Measurements from ENCODE around the gene SSRP1.
"Not testable (repeated sequence)": the region's sequence is repeated elsewhere in the genome, so short reads cannot be mapped to it uniquely, and the experiment has no call there.

SSRP1 gene

DNA sequence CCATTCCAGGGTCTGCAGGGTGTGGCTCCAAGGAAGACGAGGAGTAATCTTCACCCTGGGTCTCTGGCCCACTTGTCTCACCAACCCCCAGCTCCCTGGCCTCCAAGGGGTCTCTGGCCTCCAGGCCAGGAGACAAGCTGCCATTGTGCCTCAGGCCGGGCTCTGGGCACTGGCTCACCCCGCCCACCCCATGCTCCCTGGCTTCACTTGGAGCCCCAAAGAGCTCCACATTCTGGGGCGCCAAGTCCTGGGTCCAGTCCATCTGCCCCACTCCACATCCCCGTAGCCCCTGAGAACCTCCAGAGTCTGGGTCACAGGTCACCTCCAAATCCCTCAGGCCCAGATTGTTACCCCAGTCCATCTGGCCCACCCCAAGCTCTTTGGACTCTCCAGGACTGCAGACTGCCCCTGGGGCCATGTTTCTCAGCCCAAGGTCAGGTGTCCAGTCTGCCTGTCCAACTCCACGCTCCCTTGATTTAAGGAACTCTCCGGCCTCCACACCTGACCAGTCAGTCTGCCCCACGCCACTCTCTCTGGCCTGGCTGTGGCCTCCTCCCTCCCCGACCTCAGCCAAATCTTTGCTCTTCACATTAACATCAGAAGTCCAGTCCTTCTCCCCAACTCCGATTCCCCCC lies 27.1 kb downstream of the SSRP1 start:
- intact Hi-C loops (cut with DNase I): no loop called here
- DNase-seq: no peak

DNA sequence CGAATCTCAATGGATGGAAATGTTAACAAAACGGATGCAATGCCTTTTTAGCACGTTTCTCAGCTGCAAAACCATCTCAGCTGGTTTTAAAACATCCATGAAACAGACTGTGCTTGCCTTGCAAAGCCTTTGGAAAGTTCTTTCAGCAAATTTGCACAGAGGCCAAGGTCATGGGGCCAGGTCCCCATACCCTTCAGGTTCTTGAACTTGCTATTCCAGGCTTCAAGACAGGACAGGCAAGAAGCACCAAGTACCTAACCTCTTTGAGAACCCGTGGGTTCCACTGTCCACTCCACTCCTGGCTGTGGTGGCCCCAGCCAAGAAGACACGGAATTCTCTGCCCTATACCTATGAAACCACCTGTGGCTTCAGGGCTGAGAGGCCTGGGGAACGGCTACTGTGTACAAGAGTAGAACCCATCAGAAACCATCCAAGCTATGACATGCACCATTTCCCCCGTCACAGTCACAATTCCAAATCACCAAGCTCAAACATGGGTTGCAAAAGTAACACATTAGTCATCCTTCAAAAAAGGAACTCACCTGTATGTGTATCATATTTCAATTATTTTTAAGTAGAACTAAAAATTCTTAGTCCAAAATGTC lies 27.9 kb downstream of the SSRP1 start:
- intact Hi-C loops (cut with DNase I): no loop called here
- DNase-seq: no peak

DNA sequence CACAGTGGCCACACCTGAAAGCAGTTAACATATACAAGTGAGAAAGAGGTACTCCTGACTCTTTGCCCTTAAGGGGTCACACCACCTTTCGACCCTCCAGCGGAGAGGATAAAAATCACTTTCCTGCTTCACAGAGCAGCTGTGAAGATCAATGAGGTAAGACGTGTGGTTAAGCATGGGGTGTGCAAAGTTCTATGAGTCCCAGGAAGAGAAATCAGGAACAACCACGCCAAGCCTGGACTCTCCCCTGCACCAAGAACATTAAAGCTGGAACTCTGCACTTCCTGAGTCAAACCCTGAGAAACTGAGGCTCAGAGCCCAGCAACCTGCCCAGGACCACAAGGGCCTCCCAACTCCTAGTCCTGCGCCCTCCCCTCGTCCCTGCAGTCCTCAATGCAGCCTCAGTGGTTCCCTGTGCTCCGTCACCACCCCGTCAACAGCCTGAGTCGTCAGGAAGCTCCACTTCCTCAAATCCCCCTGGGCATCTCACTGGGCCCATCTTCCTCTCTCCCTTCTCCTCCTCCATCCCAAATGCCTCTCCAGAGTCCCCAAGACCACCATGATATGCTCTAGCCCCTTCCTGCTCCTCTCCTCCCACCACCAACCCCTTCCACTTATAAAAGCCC lies 28.6 kb downstream of the SSRP1 start:
- DNase-seq: no peak
- intact Hi-C loops (cut with DNase I): no loop called here

GRCh38 chr11:57306161-57306876 lies 29.4 kb downstream of the SSRP1 start:
- intact Hi-C loops (cut with DNase I): no loop called here
- no peak for DNase-seq

DNA sequence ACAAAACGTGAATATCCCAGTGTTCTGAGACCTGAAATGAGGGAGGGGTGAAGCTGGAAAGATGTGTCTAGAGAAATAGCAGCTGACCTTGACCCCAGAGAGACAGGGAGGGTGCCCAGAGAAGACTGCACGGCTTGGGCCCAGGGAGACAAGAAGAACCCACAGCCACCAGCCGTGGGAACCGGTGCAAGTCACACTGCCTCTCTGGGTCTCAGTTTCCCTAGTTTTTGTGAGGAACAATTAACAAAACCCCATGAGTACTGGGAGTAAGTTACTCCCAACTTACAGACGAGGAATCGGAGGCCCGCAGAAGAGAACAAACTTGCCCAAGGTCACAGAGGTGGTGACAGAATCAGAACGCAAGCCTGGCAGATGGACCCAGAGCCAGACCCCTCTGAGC lies 30.2 kb downstream of the SSRP1 start:
- intact Hi-C loops (cut with DNase I): no loop called here
- no peak for DNase-seq

- DNase-seq: peak in 16 of 42 donors; percentile 21 to 66 (median 35)
- intact Hi-C loops (cut with DNase I): no loop called here
Measured at GRCh38 chr11:57303990-57304579, 31.6 kb downstream of the SSRP1 start.

DNA sequence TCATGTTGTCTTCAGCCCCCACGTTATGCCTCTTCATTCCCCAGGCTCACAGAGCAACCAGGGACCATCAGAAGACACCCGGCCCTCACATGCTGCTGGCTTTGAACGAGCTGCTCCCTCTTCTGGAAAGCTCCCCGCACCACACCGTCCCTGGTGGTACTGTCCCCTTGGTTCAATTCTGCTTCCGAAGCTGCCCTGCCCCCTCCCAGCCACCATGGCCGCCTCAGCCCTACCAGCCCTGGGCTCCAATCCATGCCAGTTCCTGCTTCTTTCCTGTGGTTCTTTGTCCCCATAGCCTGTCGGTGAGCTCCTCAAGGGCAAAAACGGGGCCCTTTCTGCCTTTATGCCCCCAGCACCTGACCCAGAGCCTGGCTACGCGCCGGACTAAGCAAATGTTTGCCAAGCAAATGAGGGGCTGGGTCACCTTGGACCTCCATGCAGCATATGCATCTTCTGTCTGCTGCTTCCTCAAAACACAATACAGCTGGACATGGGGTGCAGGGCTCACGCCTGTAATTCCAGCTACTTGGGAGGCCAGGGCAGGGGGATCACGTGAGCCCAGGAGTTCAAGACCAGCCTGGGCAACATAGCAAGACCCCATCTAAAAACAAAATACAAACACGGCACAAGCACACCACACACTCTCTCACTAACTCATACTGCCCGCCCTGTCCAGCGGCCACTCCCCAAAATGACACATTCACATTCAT lies 32.3 kb downstream of the SSRP1 start:
- intact Hi-C loops (cut with DNase I): no loop called here
- DNase-seq: no peak

DNA sequence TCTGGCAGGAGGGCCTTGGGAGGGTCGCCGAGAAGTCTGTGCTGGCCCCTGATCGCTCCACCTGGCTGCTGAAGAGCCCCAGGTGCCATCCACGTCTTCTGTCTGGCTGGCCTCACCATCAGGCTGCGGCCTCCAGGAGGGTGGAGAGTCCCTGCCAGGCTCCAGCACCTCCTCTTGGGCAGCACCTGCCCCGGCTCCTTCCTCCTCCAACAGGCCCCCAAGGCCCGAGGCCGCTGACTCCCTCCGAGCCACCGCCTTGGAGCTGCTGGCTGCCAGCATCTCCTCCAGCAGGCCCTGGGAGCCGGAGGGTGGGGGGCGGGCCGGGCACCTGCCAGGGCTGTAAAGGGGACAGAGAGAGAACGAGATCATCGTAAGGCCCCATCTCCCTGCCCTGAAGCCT lies 33.2 kb downstream of the SSRP1 start:
- intact Hi-C loops (cut with DNase I): no loop called here

DNA sequence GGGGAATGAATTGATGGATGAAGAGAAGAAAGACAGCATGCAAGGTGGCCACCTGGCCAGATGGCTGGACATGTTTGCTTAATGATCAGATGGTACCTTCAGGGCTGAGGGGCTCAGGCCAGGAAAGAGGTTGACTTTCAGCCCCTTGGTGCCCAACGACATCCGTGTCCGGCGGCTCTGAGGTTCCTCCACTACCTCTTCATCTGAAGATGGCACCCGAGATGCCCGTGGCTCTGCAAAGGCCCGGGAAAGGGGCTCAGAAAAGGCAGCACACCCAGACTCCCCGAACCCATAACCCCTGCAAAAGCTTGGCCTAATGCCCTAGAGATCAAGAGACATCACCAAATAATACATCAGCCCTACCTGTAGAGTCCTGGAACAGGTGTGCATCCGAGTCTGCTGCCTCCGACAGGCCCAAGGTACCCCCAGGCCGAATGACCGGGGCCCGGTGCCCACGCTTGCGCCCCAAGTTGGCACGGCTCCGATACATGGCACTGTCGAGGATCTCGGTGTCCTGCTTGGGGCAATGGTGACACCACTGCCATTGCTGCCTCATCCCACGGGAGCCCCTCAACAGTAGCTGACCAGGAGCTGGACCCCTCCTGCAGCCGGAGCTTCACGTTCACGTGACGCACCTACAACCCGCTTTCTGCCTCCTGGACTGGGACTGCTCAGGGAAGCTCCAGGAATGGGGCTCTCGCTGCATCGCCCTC lies 33.8 kb downstream of the SSRP1 start:
- no peak for DNase-seq
- intact Hi-C loops (cut with DNase I): no loop called here

More for the DNA sequence above, 33.2 kb downstream of the SSRP1 start:
- DNase-seq: no peak

- no peak for DNase-seq
- intact Hi-C loops (cut with DNase I): no loop called here
Measured at GRCh38 chr11:57300785-57301184, 34.9 kb downstream of the SSRP1 start.

DNA sequence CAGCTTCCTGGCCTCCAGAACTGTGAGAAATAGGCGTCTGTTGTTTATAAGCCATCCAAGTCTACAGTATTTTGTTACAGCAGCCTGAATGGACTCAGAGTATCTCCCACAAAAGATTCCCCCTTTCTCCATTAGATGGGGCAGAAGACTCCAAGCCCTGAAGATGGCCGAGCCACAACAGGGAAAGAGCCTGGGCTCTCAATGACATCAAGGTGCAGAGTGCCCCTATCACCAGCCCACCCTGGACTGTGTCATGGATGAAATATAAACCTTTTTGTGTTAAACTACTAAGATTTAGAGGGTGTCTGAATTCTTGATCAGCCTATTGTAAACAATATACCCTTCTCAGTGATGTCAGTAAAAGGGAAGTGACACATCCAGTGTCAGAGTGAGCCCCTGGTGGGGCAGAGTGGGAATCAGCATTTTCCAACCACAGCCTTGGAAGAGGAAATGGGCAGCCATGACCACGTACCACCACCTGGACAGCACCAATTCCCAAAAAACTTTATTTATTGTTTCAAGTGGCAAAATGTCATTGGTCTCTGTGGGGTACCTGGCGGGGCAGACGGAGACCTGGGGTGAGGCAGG lies 36.4 kb downstream of the SSRP1 start:
- intact Hi-C loops (cut with DNase I): no loop called here
- DNase-seq: no peak

GRCh38 chr11:57297221-57297620 lies 38.5 kb downstream of the SSRP1 start:
- intact Hi-C loops (cut with DNase I): no loop called here

DNA sequence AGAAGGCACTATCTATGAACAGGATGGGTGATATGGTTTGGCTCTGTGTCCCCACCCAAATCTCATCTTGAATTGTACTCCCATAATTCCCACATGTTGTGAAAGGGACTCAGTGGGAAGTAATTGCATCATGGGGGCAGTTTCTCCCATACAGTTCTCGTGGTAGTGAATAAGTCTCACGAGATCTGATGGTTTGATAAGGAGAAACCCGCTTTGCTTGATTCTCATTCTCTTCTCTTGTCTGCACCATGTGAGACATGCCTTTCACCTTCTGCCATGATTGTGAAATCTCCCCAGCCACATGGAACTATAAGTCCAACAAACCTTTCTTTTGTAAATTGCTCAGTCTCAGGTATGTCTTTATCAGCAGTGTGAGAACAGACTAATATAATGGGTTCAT lies 39.5 kb downstream of the SSRP1 start:
- intact Hi-C loops (cut with DNase I); DNase-seq: not testable (repeated sequence)

More at GRCh38 chr11:57297221-57297620, 38.5 kb downstream of the SSRP1 start:
- DNase-seq: no peak

DNA sequence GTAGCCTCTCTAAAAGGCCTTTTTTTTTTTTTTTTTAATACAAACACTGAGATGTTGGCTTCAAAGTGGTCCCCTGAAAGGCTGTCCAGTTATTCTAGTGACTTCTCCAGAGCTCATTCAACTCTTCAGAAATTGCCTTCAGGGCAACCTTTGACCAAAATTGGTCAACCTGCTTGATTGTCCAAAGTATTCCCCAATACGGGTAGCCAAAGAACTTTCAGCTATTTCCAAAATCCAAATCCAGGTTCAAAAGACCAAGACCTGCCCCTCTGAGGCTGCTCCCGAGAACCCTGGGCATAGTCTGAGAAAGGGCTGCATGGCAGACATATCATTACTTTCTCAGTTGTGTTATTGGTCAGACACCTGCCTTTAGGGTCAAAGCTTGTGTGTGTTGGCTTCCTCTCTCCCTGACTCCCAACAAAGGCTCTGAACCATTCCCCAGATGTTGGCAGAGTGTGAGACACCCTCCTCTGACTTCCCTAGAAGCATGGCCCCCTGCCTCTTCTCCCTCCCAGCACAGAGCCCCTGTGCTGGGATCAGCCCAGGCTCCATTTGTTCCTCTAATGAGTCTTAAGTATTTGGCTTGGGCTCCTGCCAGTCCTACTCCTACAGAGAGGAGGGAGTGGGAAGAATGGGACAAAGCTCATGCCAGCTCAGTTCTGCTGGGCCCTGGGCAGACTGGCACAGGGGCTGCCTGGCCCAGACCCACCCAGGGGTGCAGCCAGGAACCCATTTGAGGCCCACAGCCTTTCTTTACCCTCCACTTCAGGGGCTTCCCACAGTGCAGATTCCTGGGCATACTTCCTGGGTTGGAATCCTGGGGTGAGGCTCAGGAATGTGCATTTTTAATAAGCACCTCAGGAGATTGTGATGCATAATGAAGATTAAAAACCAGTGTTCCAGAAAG lies 41.2 kb downstream of the SSRP1 start:
- intact Hi-C loops (cut with DNase I): no loop called here
- DNase-seq: peak in 6 of 42 donors; percentile 27 to 54 (median 31)

DNA sequence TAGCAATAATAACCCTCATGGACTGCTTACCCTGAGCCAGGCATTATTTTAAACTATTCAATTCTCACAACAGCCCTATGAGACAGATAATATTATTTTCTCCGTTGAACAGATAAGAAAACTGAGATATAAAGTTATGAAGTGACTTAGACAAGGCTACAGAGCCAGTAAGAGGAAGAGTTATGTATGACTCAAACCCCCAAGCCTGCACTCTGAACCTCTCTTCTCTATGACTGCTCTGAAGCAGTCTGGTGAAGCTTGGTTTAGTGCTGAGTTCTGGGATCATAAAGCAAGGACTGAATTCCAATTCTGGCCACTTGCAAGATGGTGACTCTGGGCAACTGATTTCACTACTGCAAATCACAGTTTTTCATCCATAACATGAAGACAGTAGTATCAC lies 45.4 kb downstream of the SSRP1 start:
- intact Hi-C loops (cut with DNase I): no loop called here
- DNase-seq: no peak

- DNase-seq: no peak
Measured at GRCh38 chr11:57288771-57289579, 46.7 kb downstream of the SSRP1 start.

More at GRCh38 chr11:57288771-57289579, 46.7 kb downstream of the SSRP1 start:
- intact Hi-C loops (cut with DNase I): no loop called here

Data from head of caudate nucleus (tissue), 42 donors.